ENCODE data around the gene EPHB4. TPM values are rescaled to one million over a fixed set of nuclear protein-coding genes. Genes with fewer than 3 reads are reported as not detected.

The EPHB4 gene
- total RNA-seq, 4 donors from 2014 or later, result 29.1 to 55.0 (median 36.5) TPM

DNA sequence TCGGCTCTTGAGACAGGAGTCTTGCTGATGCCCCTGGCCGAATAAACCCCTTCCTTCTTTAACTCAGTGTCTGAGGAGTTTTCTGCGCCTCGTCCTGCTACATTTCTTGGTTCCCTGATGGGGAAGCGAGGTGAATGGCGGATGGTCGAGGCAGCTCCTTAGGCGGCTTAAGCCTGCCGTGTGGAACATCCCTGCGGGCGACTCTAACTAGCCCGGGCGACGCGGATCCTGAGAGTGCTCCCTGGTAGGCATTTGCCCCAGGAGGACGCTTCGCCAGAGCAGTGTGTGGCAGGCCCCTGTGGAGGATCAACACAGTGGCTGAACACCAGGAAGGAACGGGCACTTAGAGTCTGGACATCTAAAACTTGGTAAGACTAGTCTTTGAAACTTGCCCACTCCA, 12.0 kb upstream of the EPHB4 start:
- Histone ChIP-seq H3K27ac (no peak overlapping the region), H3K36me3 (no peaks in the 10 kb centered on the region), H3K4me3 (no peak overlapping the region), H3K4me1 (peaks cover 8 to 21% (median 11%) of the 10 kb centered on the region in 3 donors), H3K9me3 (no peaks in the 10 kb centered on the region), H3K27me3 (no peaks in the 10 kb centered on the region)
- TF ChIP-seq, protein P1, sequence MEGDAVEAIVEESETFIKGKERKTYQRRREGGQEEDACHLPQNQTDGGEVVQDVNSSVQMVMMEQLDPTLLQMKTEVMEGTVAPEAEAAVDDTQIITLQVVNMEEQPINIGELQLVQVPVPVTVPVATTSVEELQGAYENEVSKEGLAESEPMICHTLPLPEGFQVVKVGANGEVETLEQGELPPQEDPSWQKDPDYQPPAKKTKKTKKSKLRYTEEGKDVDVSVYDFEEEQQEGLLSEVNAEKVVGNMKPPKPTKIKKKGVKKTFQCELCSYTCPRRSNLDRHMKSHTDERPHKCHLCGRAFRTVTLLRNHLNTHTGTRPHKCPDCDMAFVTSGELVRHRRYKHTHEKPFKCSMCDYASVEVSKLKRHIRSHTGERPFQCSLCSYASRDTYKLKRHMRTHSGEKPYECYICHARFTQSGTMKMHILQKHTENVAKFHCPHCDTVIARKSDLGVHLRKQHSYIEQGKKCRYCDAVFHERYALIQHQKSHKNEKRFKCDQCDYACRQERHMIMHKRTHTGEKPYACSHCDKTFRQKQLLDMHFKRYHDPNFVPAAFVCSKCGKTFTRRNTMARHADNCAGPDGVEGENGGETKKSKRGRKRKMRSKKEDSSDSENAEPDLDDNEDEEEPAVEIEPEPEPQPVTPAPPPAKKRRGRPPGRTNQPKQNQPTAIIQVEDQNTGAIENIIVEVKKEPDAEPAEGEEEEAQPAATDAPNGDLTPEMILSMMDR (IDR thresholded peaks at IDR 0.05), result no peak
- TF ChIP-seq POLR2A (IDR thresholded peaks at IDR 0.05), result no peak
- DNase-seq, result no peak
- intact Hi-C loops (cut with DNase I), result no loop called here
- WGBS, 2 donors, result 92 to 98% methylated on average over 5 to 10 of the region's 18 CpGs

DNA sequence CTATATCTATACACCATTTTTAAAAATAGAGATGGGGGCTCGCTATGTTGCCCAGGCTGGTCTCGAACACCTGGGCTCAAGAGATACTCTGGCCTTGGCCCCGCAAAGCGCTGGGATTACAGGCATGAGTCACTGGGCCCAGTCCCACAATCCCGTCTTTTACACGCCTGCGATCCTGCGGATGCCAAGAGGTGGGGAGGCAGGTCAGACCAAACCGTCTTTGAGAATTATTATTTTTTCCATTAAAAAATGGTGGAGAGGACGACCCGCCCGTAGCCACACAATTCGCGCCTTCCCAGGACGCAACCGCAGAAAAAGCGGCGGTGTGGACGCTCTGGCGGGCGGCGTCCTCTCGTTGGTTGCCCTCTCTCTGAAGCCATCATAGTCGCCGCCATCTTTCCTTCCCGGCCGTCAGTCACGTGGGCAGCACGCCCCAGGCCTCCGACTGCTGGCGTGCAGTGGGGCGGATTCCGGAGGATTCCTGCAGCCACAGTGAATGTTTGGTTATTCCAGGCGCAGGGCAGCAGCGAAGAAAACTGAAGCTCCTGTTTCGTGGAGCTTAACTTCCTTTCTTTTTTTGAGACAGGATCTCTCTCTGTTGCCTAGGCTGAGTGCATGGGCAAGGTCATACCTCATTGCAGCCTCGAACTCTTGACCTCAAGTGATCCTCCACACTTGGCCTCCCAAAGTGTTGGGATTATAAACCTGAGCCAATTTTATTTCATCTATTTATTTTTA, 9.9 kb upstream of the EPHB4 start:
- Histone ChIP-seq H3K4me1 (peaks cover 8 to 21% (median 11%) of the 10 kb centered on the region in 3 donors), H3K27me3 (no peaks in the 10 kb centered on the region), H3K9me3 (no peaks in the 10 kb centered on the region), H3K4me3 (peak overlapping the region; percentile 27 to 61 (median 44)), H3K27ac (peak overlapping the region; percentile 75 to 89 (median 82)), H3K36me3 (no peaks in the 10 kb centered on the region)
- TF ChIP-seq, protein P1 (IDR thresholded peaks at IDR 0.05), result peak in 1 of 6 experiments; percentile 26
- TF ChIP-seq POLR2A (IDR thresholded peaks at IDR 0.05), result peak in 1 of 4 donors; percentile 31
- WGBS, 2 donors, result 3 to 7% methylated on average over 28 to 29 of the region's 37 CpGs
- intact Hi-C loops (cut with DNase I), result no loop called here
- peak; percentile 51 for DNase-seq

DNA sequence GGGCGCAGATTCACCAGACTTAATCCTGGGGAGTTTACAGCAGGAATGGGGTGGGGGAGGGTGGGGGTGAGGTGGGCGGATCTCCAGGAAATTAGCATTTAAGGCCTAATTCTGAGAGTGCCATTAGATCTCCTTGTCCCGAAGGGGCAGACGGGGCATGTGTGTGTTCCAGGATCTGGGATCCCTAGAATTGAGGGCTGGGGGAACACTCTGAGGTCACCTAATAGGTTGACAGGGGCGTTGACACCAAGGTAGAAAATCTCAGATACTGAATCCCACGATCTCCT, 9.4 kb upstream of the EPHB4 start:
- peak overlapping the region; percentile 75 to 89 (median 82) for H3K27ac ChIP-seq
- intact Hi-C loops (cut with DNase I), result no loop called here
- H3K4me3 ChIP-seq, result peak overlapping the region; percentile 27 to 61 (median 44)
- 57% methylated on average over 5 of the region's 6 CpGs; no CpG with 5 or more reads in 1 of the 2 donors for WGBS, 2 donors
- H3K36me3 ChIP-seq, result no peaks in the 10 kb centered on the region
- no peak for TF ChIP-seq POLR2A (IDR thresholded peaks at IDR 0.05)
- TF ChIP-seq, protein P1 (IDR thresholded peaks at IDR 0.05), result no peak
- H3K27me3 ChIP-seq, result no peaks in the 10 kb centered on the region
- no peaks in the 10 kb centered on the region for H3K9me3 ChIP-seq
- DNase-seq, result no peak
- H3K4me1 ChIP-seq, result peaks cover 8 to 21% (median 11%) of the 10 kb centered on the region in 3 donors

DNA sequence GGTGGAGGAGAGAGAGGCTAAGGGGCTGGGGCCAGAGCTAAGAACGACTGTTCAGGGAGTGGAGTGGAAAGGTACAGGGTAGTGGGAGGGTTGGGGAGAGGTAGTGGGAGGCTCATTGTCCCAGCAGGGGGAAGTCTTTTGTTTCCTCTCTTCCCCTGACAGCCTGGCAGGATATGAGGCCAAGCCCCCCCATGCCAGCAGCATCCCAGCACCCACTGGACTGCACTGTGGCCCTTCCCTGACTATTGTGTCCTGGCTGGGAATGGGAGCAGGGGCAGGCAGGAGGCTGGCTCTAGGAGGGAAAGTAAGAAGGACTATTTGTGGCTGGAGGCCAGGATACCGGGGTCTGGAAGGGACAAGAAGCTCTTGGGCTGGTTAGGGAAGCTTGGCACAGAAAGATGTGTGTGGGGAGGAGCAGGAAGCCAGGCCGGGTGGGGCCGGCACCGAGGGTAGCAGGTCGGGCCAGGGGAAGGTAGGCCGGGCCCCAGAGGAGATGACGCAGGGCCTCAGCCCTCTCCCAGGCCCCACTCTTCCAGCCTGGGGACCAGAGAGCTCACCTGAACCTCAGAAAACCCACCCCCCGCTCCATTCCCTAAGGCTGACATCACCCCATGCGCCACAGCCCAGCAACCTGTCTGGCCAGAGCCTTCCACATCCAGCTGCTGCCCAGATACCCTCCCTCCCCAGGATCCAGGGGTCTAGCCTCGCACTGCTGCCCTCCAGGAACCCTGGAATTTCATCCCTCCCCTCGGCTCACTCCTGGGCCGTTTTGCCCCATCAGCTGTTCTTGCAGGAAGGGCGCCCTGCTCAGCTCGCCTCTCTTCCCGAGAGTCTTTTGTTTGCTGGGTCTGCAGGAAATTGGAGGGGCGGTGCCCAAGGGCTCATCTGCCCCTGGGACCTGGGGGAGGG, 8.8 kb upstream of the EPHB4 start:
- no peaks in the 10 kb centered on the region for H3K27me3 ChIP-seq
- intact Hi-C loops (cut with DNase I), result no loop called here
- no peaks in the 10 kb centered on the region for H3K9me3 ChIP-seq
- no peak for TF ChIP-seq POLR2A (IDR thresholded peaks at IDR 0.05)
- TF ChIP-seq, protein P1 (IDR thresholded peaks at IDR 0.05), result no peak
- peak overlapping the region; percentile 75 to 89 (median 82) for H3K27ac ChIP-seq
- H3K4me3 ChIP-seq, result peak overlapping the region in 2 of 4 donors; percentile 44 to 61
- H3K36me3 ChIP-seq, result no peaks in the 10 kb centered on the region
- DNase-seq, result no peak
- 23 to 41% methylated on average over 13 to 14 of the region's 17 CpGs for WGBS, 2 donors
- H3K4me1 ChIP-seq, result peaks cover 8 to 21% (median 11%) of the 10 kb centered on the region in 3 donors

DNA sequence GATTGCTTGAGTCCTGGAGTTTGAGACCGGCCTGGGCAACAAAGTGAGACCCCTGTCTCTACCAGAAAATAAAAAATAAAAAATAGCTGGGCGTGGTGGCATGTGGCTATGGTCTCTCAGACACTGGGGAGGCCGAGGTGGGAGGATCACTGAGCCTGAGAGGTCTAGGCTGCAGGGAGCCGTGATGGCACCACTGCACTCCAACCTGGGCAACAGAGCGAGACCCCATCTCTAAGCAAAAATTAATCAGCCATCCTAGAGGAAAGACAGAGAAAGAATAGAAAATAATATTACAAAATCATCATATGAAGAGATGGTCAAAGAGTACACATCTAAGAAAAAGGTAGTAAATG, 4.9 kb upstream of the EPHB4 start:
- Histone ChIP-seq H3K36me3 (no peaks in the 10 kb centered on the region), H3K27me3 (peaks cover 0 to 13% (median 0%) of the 10 kb centered on the region in 4 donors), H3K4me1 (peaks cover 16 to 30% (median 18%) of the 10 kb centered on the region in 3 donors), H3K9me3 (no peaks in the 10 kb centered on the region), H3K4me3 (no peak overlapping the region), H3K27ac (no peak overlapping the region)
- intact Hi-C loops (cut with DNase I), result no loop called here
- WGBS, 2 donors, result 89 to 92% methylated on average over 5 of the region's 5 CpGs
- DNase-seq, result no peak
- no peak for TF ChIP-seq POLR2A (IDR thresholded peaks at IDR 0.05)
- TF ChIP-seq, protein P1 (IDR thresholded peaks at IDR 0.05), result no peak
